ENCODE measurements around the gene CX3CR1.

GRCh38 chr3:39291903-39292329 lies 12.1 kb upstream of the CX3CR1 start:
- TF ChIP-seq POLR2A (IDR thresholded peaks at IDR 0.05; ENCODE audit: low read length) (no peak), GATA1 (IDR thresholded peaks at IDR 0.05; ENCODE audit: low read depth, low read length) (no peak)
